Suppressor macrophage (primary cell): ENCODE measurements around the gene INPP4B.

Source experiments
- DNase-seq, 4 experiments: peaks; one replicate each; pipeline ENCODE4 v3.0.0-alpha.2; 2020 to 2022

The INPP4B gene

GRCh38 chr4:142331646-142332045 lies 514.5 kb downstream of the INPP4B start:
- no peak for DNase-seq

GRCh38 chr4:142331132-142331531 lies 515.0 kb downstream of the INPP4B start:
- DNase-seq: no peak

- no peak for DNase-seq
These were observed 515.8 kb downstream of the INPP4B start for GRCh38 chr4:142330311-142330710.

- DNase-seq: no peak
These were observed 516.8 kb downstream of the INPP4B start for GRCh38 chr4:142329313-142329712.

GRCh38 chr4:142326181-142326580 lies 519.9 kb downstream of the INPP4B start:
- no peak for DNase-seq

GRCh38 chr4:142324572-142324971 lies 521.5 kb downstream of the INPP4B start:
- no peak for DNase-seq

GRCh38 chr4:142322996-142323395 lies 523.1 kb downstream of the INPP4B start:
- no peak for DNase-seq

- no peak for DNase-seq
These were observed 527.8 kb downstream of the INPP4B start for GRCh38 chr4:142318280-142318679.

GRCh38 chr4:142316913-142317312 lies 529.2 kb downstream of the INPP4B start:
- no peak for DNase-seq

GRCh38 chr4:142316025-142316424 lies 530.1 kb downstream of the INPP4B start:
- DNase-seq: no peak

- DNase-seq: no peak
These were observed 531.4 kb downstream of the INPP4B start for GRCh38 chr4:142314686-142315085.

GRCh38 chr4:142314247-142314646 lies 531.9 kb downstream of the INPP4B start:
- no peak for DNase-seq

GRCh38 chr4:142312391-142312790 lies 533.7 kb downstream of the INPP4B start:
- no peak for DNase-seq

- DNase-seq: no peak
These were observed 534.2 kb downstream of the INPP4B start for GRCh38 chr4:142311916-142312315.

GRCh38 chr4:142309772-142310171 lies 536.3 kb downstream of the INPP4B start:
- DNase-seq: no peak

GRCh38 chr4:142307857-142308256 lies 538.2 kb downstream of the INPP4B start:
- no peak for DNase-seq

GRCh38 chr4:142297313-142297712 lies 548.8 kb downstream of the INPP4B start:
- no peak for DNase-seq

- no peak for DNase-seq
These were observed 552.6 kb downstream of the INPP4B start for GRCh38 chr4:142293536-142293935.

GRCh38 chr4:142292231-142292630 lies 553.9 kb downstream of the INPP4B start:
- DNase-seq: no peak

- DNase-seq: no peak
These were observed 554.6 kb downstream of the INPP4B start for GRCh38 chr4:142291299-142292050.

GRCh38 chr4:142287371-142287770 lies 558.7 kb downstream of the INPP4B start:
- no peak for DNase-seq

GRCh38 chr4:142285222-142285583 lies 560.9 kb downstream of the INPP4B start:
- DNase-seq: no peak

- DNase-seq: peak in 1 of 4 experiments; percentile 12
These were observed 561.5 kb downstream of the INPP4B start for GRCh38 chr4:142284402-142285221.

- DNase-seq: peak; percentile 14 to 43 (median 22)
These were observed 563.1 kb downstream of the INPP4B start for GRCh38 chr4:142282870-142283431.
